Muscle layer of duodenum (tissue), 2 donors: ENCODE results near the gene RTN4RL1.

Experiments
- H3K27ac ChIP-seq: one replicate; pipeline ENCODE4 v1.7.0; 2013; ENCODE audit warnings: mild to moderate bottlenecking, low read length
- H3K27me3 ChIP-seq: one replicate; pipeline ENCODE4 v1.7.0; 2013; ENCODE audit warnings: low read depth, mild to moderate bottlenecking, control low read depth, low read length
- H3K36me3 ChIP-seq, 2 donors: one replicate each; pipeline ENCODE4 v1.7.0; 2013; ENCODE audit warnings: low read length in 2 of 2, control low read depth in 1 of 2, mild to moderate bottlenecking in 1 of 2; ENCODE audit not compliant: insufficient read depth in 2 of 2, control insufficient read depth in 1 of 2
- H3K4me1 ChIP-seq, 2 donors: one replicate each; pipeline ENCODE4 v1.7.0; 2013; ENCODE audit warnings: low read length in 2 of 2, mild to moderate bottlenecking in 2 of 2, control low read depth in 1 of 2, moderate library complexity in 1 of 2; ENCODE audit not compliant: insufficient read depth in 2 of 2, control insufficient read depth in 1 of 2
- H3K4me3 ChIP-seq, 2 donors: one replicate each; pipeline ENCODE4 v1.7.0; 2013; ENCODE audit warnings: low read length in 2 of 2, low read depth in 1 of 2, mild to moderate bottlenecking in 1 of 2
- H3K9me3 ChIP-seq, 2 donors: one replicate each; pipeline ENCODE4 v1.7.0; 2013; ENCODE audit warnings: low read length in 2 of 2, control low read depth in 1 of 2, mild to moderate bottlenecking in 1 of 2; ENCODE audit not compliant: control insufficient read depth in 1 of 2
- donor health status: healthy.

RTN4RL1 gene

GRCh38 chr17:2008332-2009126 lies 16.6 kb downstream of the RTN4RL1 start:
- H3K4me3 ChIP-seq, result no peak overlapping the region
- no peaks in the 10 kb centered on the region for H3K27me3 ChIP-seq
- no peak overlapping the region for H3K27ac ChIP-seq
- H3K9me3 ChIP-seq, result no peaks in the 10 kb centered on the region
- H3K4me1 ChIP-seq, result peaks cover 0 to 4% of the 10 kb centered on the region in 2 donors
- no peaks in the 10 kb centered on the region for H3K36me3 ChIP-seq

GRCh38 chr17:2004435-2004952 lies 20.6 kb downstream of the RTN4RL1 start:
- Histone ChIP-seq H3K4me1 (peaks cover 6 to 8% of the 10 kb centered on the region in 2 donors), H3K27ac (no peak overlapping the region), H3K9me3 (no peaks in the 10 kb centered on the region), H3K27me3 (no peaks in the 10 kb centered on the region), H3K4me3 (no peak overlapping the region), H3K36me3 (no peaks in the 10 kb centered on the region)

GRCh38 chr17:2003525-2003924 lies 21.6 kb downstream of the RTN4RL1 start:
- Histone ChIP-seq H3K27ac (no peak overlapping the region), H3K9me3 (no peaks in the 10 kb centered on the region), H3K27me3 (no peaks in the 10 kb centered on the region), H3K4me3 (no peak overlapping the region), H3K4me1 (peaks cover 6 to 16% of the 10 kb centered on the region in 2 donors), H3K36me3 (no peaks in the 10 kb centered on the region)

GRCh38 chr17:2002767-2003329 lies 22.3 kb downstream of the RTN4RL1 start:
- no peaks in the 10 kb centered on the region for H3K9me3 ChIP-seq
- no peaks in the 10 kb centered on the region for H3K27me3 ChIP-seq
- no peak overlapping the region for H3K4me3 ChIP-seq
- peaks cover 6 to 22% of the 10 kb centered on the region in 2 donors for H3K4me1 ChIP-seq
- H3K36me3 ChIP-seq, result no peaks in the 10 kb centered on the region
- H3K27ac ChIP-seq, result no peak overlapping the region

GRCh38 chr17:1999557-2000251 lies 25.4 kb downstream of the RTN4RL1 start:
- peaks cover 6 to 30% of the 10 kb centered on the region in 2 donors for H3K4me1 ChIP-seq
- H3K36me3 ChIP-seq, result no peaks in the 10 kb centered on the region
- no peaks in the 10 kb centered on the region for H3K9me3 ChIP-seq
- peak overlapping the region; percentile 2 to 25 for H3K4me3 ChIP-seq
- no peak overlapping the region for H3K27ac ChIP-seq
- H3K27me3 ChIP-seq, result no peaks in the 10 kb centered on the region

GRCh38 chr17:1997927-1998742 lies 27.0 kb downstream of the RTN4RL1 start:
- no peaks in the 10 kb centered on the region for H3K27me3 ChIP-seq
- H3K27ac ChIP-seq, result no peak overlapping the region
- H3K4me1 ChIP-seq, result peaks cover 6 to 30% of the 10 kb centered on the region in 2 donors
- H3K9me3 ChIP-seq, result no peaks in the 10 kb centered on the region
- H3K36me3 ChIP-seq, result no peaks in the 10 kb centered on the region
- peak overlapping the region in 1 of 2 donors; percentile 61 for H3K4me3 ChIP-seq

GRCh38 chr17:1997289-1997926 lies 27.7 kb downstream of the RTN4RL1 start:
- H3K36me3 ChIP-seq, result no peaks in the 10 kb centered on the region
- H3K4me1 ChIP-seq, result peaks cover 6 to 30% of the 10 kb centered on the region in 2 donors
- H3K4me3 ChIP-seq, result no peak overlapping the region
- no peaks in the 10 kb centered on the region for H3K27me3 ChIP-seq
- H3K9me3 ChIP-seq, result no peaks in the 10 kb centered on the region
- H3K27ac ChIP-seq, result no peak overlapping the region

- Histone ChIP-seq H3K9me3 (no peaks in the 10 kb centered on the region), H3K4me1 (peaks cover 6 to 30% of the 10 kb centered on the region in 2 donors)
These were observed 28.3 kb downstream of the RTN4RL1 start for GRCh38 chr17:1996800-1997288.

GRCh38 chr17:1995907-1996799 lies 29.0 kb downstream of the RTN4RL1 start:
- Histone ChIP-seq H3K27me3 (no peaks in the 10 kb centered on the region), H3K9me3 (no peaks in the 10 kb centered on the region), H3K36me3 (no peaks in the 10 kb centered on the region), H3K4me3 (no peak overlapping the region), H3K4me1 (peaks cover 6 to 30% of the 10 kb centered on the region in 2 donors), H3K27ac (no peak overlapping the region)

More at GRCh38 chr17:1996800-1997288, 28.3 kb downstream of the RTN4RL1 start:
- H3K36me3 ChIP-seq, result no peaks in the 10 kb centered on the region
- H3K27ac ChIP-seq, result no peak overlapping the region
- H3K27me3 ChIP-seq, result no peaks in the 10 kb centered on the region
- no peak overlapping the region for H3K4me3 ChIP-seq
